OCI-M2 (cell line): ENCODE results near the gene OPN5.
"Not testable (repeated sequence)": the region's sequence is repeated elsewhere in the genome, so short reads cannot be mapped to it uniquely, and the experiment has no call there.

Source experiments
- DNase-seq: peaks from one replicate; lab custom pipeline; 2025; ENCODE audit not compliant: unreplicated experiment; lab: John Stamatoyannopoulos, UW

The OPN5 gene, protein sequence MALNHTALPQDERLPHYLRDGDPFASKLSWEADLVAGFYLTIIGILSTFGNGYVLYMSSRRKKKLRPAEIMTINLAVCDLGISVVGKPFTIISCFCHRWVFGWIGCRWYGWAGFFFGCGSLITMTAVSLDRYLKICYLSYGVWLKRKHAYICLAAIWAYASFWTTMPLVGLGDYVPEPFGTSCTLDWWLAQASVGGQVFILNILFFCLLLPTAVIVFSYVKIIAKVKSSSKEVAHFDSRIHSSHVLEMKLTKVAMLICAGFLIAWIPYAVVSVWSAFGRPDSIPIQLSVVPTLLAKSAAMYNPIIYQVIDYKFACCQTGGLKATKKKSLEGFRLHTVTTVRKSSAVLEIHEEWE

DNA sequence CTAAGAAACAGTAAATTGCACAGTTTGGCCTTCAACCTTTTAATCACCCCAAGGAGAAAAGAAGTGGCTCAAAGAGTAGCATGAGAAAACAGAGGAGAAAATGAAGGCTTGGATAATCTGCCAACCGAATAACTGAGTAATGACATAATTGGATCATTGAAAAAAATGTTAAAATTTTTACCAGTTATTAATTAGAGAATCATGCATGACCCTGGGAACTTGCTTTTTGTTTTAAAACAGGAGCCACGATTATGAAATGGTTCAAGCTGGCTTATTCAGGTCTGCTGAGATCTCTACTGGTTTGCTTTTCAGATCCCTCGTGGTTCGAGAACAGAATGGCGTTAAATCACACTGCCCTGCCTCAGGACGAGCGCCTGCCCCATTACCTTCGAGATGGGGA lies at the start of gene OPN5:
Gene OPN5, plus strand, starts transcription at position 301 of the 400 bp plus-strand sequence. Its CDS starts 35 bp downstream, at position 336.
- DNase-seq = no peak

DNA sequence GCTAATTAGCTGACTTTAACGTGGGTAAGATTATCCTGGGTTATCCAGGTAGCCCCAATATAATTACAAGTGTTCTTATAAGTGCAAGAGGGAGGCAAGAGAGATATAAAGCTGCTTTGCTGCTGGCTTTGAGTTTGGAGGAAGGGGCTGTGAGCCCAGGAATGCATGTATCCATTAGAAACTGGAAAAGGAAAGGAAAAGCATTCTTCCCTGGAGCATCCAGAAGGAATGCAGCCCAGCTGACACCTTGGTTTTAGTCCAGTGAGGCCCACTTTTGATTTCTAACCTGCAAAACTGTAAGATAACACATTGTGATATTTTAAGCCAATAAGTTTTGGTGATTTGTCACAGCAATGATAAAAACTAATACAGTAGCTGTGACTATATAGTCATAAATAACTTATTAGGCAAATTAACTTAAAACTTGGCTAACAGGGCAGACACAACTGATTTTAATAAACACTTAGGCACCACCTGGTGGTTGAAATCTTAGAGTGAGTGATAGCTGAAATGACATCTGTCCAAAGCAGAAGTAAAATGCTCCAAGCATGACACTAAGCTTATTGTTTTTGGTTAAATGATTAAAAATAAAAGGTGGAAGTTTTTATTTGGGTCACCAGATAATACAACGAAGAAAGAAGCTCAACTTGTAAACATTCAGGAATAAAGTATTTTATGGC lies 47.8 kb upstream of the OPN5 start:
- no peak for DNase-seq

DNA sequence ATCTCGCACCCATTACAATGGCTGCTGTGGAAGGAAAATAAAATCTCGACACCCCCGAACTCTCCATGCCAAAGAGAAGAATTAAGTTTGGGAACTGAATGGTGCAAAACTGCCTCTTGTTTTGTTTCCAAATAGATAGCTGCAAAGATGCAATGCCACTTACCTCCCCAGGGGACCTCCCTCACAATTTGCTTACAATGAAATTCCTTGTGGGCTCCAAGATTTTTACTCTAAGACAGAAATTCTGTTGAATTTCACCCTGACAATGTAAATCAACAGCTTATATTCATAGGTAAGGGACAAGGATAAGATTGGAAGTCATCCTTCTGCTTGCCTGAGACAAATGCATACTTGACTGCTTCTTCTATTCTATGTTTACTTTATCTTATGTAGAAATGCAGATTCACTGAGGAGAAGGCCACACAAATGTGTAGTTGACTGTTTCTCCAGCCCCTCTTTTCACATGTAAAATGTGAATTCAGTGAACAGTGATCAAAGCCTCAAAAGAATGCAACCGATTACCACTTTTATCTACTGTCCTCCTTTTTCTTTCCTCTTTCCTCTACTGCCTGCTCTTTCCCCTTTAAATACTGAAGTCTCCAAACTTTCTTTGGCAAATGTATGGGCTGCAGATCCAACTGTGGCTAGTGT lies 46.9 kb upstream of the OPN5 start:
- DNase-seq = no peak

DNA sequence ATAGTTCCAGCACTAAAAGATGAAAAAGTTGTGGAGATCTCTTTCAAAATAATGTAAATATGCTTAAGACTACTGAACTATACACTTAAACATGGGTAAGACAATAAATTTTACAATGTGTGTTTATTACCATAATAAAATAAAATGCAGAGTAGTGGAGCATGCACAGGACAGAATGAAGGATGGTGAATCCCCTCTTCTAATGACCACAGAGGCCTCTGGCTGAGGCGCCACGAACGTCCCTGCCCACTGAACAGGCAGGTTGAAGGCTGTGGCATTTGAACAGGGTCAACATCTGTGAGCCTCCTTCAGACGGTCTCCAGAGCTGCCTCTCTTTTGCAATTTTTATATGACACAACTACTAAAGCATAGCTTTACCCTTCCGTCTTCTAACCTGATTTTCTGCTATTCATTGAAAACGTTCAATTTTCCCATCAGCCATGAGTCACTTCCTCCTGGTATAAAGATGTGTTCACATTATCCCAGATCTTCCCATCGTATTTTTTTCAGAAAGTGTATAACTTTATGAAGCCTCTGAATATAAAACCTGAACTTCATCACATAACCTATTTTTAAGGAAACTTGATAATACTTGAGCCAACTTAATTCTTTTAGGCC lies 45.6 kb upstream of the OPN5 start:
- DNase-seq = no peak

DNA sequence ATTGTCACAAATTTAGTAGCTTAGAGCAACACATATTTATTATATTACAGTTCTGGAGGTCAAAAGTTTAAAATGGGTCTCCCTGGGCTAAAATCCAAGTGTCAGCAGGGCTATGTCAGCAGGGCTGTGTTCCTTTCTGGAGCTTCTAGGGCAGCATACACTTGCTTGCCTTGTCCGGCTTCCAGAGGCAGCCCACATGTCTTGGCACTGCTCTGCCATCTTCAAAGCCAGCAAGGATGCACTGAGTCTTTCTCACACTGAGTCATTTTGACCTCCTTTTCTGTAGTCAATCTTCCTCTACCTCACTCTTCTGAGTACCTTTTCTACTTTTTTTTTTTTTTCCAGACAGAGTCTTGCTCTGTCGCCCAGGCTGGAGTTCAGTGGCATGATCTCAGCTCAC lies 44.4 kb upstream of the OPN5 start:
- no peak for DNase-seq

DNA sequence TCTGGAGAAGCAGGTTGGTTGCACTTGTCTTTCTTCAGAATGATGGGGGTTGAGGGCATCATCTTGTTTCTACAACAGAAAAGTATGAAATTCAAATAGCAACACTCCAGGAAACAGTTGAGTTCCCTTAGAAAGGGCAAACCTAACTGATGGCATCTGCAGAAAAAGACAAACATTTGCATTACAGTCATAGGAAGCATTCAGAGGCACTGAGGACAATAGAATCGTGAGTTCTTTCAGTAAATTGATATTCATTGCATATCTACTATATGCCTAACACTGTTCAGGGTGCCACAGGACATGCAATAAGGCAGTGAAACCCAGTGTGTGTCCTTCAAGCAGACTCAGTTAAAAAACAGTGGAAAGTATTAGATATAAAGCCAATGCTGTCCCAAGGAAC lies 41.1 kb upstream of the OPN5 start:
- no peak for DNase-seq

DNA sequence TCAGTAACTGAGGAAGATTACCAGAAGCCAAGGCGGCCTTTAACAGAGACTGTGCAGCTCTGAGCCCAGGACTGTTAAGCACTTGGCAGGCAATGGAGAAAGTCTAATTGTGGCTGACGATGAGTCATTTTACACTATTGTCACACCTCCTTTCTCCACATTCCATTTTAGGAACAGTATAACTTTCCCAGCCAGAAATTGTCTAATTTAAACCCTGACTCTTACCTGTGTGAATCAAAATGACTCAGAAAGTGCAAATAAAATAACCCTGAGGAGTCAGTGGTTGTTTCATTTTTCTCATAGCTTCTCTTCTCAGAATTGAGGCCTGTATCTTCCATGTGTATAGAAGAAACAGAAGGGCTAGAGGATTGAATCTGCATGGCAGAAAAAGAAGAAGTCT lies 40.0 kb upstream of the OPN5 start:
- no peak for DNase-seq

DNA sequence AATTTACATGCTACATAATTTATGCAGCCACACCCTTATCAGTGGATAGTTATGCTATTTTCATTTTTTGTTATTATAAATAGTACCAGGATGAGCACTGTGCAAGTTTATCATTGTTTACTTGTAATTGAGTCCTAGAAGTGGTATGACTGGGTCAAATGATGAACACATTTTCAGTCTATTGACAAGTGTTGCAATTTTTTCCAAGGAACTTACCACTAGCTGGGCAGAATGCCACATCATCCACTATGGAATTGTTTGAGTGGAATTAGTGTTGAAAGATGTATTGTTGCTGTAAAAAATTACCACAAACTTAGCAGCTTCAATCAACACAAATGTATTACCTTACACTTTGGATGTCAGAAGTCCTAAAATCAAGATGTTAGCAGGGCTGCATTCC lies 38.1 kb upstream of the OPN5 start:
- no peak for DNase-seq

DNA sequence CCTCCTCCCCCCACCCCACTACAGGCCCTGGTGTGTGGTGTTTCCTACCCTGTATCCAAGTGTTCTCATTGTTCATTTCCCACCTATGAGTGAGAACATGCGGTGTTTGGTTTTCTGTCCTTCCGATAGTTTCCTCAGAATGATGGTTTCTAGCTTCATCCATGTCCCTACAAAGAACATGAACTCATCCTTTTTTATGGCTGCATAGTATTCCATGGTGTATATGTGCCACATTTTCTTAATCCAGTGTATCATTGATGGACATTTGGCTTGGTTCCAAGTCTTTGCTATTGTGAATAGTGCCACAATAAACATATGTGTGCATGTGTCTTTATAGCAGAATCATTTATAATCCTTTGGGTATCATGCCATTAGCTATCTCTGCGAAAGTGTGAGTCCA lies 36.6 kb upstream of the OPN5 start:
- not testable (repeated sequence) for DNase-seq

DNA sequence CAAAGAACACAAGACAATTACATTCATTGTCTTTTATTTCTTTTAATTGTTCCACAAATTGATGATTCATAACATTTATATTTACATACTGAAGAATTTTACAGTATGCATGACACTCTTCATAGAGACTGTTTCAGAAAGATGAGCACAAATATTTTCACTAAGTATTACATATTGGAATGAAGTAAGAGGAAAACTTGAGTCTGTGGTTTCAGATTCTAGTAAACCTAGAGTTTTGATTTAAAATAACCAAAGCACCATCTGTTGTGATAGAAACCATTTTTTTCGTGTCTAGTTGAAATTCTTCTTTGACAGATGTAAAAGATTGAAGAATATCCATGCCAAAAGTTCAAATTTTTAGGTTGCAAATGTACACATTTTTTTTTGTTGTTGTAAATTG lies 32.1 kb upstream of the OPN5 start:
- DNase-seq = no peak

DNA sequence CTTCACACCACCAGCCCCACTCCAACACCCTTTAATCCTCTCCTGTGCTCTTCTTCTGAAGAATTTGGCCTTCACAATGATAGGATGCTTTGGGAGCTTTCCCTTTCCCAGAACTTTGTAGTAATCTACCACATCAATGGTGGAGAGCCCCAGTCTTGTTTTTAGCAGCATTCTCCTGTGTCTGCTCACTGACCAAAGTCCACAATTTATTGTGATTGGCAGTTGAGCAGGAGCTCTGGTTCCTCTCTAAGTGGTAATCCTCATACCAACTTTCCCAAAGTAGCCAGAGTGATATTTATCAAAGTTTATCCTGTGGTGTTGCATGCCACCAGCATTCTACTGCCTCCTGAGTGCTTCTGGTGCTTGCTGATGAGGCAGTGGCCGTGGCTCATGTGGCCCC lies 29.0 kb upstream of the OPN5 start:
- DNase-seq = no peak

DNA sequence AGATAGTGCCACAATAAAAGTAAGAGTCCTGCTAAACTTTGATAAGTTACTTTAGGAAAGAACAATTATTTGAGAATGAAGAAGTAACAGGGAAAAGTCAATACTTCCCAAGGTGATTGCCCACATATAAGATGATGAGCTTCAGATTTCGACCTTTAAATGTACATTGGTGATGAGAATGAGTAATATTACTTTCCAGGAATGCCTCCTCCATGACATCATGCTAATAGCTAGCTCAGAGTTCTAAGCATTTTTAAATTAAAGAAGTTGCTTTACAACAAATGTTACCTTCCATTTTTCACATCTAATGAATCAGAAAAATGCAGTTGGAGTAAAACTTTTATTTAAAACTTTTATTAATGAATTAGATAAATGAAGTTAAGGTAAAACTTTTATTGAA lies 22.5 kb upstream of the OPN5 start:
- no peak for DNase-seq

DNA sequence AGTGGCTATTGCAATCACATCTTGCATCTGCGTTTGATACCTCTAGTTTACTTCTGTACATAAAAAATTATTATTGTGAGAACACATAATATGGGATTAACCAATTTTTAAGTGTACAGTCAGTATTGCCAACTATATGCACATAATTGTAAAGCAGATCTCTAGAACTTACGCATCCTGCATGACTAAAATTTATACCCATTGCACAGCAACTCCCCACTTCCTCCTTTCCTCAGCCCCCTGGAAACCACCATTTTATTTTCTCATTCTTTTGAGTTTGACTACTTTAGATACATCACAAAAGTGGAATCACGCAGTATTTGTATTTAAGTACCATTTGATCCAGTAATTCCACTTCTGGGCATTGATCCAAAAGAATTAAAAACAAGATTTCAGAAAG lies 19.3 kb upstream of the OPN5 start:
- no peak for DNase-seq

DNA sequence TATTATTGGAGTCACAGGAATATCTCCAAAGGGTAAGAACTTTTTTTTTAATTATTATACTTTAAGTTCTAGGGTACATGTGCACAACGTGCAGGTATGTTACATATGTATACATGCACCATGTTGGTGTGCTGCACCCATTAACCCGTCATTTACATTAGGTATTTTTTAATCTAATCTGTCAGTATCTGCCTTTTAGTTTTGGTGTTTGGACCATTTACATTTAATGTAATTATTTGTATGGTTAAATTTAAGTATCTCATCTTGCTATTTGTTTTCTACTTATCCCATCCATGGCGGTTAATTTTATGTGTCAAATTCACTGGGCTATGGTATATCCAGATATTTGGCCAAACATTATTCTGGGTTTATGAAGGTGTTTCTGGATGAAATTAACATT lies 15.4 kb upstream of the OPN5 start:
- no peak for DNase-seq

DNA sequence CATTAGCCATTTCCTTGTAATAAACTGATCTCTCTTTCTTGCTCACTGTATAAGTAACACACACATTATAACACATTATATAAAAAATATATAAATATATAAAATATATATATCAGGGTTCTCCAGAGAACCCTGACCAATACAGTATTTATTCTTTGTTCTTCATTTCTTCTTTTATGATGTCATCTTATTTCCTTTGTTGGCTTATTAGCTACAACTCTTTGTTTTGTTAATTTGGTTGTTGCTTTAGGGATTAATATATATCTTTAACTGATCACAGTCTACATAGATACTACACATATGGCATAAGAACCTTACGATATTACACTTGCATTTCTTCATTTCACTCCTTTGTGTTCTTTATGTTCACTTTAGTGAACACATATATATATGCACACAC lies 14.7 kb upstream of the OPN5 start:
- DNase-seq = no peak

DNA sequence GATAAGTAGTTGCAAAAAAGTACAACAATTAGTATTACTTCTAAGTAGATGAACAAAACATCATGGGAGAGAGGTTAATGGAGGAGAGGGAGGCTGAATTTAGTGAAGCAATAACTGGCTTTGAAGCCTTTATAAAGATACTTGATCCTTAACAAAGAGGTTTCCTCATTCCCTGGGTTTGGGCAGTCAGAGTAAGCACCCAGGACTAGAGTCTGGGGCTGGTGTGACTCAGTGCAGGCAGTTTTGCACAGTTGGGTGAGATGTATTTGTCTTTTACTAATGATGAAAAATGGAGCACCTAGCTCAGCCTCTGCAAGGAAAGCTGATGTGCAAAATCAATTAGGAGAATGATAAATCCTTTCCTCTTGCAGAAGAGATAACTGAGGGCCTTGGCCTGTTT lies 11.8 kb upstream of the OPN5 start:
- no peak for DNase-seq

DNA sequence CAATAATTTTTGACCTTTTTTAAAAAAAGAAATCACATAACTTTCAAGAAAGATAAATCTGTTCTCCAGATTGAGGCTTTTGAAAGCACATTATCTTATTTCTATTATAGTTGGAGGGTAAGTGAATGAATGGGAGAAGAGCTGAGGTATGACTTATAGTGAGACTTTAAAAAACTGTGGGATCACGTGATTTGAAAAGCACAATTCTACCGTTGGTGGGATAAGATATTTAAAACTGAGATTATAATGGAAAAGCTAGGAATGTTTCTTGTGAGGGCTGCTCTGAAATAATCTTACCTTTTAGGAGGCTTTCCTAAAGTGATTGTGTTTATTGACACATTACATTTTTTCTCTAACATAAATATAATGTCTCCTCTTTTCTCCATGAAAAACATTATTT lies 9.5 kb upstream of the OPN5 start:
- DNase-seq = no peak

DNA sequence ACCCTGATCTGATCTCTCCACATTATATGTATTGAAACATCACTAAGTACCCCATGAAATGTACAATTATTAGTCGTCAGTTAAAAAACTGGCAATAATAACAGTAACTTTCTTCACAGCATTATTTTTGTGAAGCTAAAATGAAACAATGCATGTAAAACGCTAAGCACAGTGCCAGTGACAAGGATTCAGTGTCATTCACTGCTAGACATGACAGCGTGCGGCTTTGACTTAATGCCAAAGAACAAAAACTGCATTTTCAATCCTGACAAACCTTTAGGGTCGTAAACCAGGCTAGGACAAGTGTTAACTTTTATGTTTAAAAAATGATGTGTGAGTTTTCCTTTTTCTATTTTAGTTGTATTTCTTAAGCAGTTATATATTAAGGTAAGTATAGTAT lies 8.8 kb upstream of the OPN5 start:
- no peak for DNase-seq

DNA sequence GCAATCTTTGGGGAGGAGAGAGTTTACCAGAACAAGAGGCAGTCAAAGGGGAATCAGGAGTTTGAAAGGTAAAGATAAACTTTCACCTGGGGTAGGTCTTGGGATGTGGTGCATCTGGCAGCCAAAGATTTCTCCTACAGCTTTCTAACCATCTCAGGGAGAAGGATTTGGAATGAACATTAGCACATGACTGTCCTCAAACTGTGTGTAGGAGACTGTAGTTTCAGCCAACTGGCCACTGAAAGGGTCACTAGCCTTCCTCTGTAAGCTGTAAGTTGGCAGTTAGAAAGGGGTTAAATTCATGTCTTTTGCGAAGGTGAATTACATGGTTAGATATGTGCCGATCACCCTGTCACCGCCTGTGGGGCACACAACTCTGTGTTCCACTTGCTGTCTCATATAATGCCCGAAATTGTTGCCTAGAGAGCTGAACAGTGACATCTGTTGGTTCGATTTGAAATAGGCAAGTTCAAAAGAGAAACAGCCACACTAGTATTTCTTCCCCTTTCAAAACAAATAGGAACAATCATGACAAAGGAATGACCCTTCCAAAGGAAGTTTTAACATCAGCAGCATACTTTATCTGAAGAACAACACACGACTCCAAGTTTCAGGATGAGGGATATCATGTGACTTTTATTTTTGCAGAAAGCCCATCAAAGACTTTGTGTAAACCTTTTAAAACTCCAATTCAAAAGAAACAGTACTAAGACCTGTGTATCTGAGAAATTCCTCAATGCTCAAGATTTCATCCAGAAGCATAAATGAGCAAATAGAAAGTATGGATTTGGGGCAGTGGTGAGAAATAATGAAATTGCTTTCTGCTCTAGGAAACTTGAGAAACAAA lies 1.1 kb upstream of the OPN5 start:
- DNase-seq = no peak

DNA sequence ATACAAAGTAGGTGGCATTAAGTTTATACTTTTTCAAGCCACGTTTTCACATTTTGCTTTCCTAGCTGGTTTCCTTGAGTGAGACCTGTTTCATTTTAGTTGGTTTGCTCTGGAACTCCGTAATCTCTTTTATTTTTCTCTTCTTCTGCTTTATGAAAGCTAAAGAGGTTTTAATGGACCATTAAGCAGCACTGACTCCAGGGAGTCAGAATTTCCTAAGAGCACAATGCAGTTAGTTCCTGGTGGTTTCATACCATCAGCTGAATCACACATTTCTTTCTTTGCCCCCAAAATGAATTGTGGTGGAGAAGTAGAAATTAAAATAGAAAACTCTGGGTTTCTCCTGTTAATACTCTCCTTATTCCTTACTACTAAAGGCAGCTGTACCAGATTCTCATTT lies 3.4 kb downstream of the OPN5 start:
- no peak for DNase-seq
